ENCODE measurements around the gene MRAP2.

Gene MRAP2

DNA sequence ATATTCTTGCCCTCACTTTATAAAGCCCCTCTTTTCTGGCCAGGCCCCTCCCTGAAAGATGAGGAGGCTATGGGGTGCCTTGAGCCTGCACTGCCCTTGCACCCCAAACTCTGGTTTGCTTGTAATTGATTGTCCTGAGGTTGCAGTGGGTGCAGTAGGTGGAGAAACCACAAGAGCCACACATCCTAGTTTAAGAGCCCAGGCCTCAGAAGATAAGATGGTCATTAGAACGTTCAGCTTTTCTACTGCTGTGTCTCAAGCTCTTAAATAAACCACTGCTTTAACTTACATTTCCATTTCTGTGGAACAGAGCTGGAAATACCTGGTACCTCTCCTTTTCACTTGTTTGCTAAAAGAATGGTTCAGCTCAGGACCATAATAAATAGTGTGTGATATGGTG, 9.0 kb downstream of the MRAP2 start:
- Histone ChIP-seq H3K4me1 (ENCODE audit: insufficient read depth, poor library complexity, severe bottlenecking) (no peaks in the 10 kb centered on the region), H3K27me3 (ENCODE audit: insufficient read depth, poor library complexity, severe bottlenecking) (no peaks in the 10 kb centered on the region), H3K36me3 (ENCODE audit: low read depth) (no peaks in the 10 kb centered on the region), H3K27ac (ENCODE audit: poor library complexity, severe bottlenecking) (no peak overlapping the region), H3K4me3 (ENCODE audit: severe bottlenecking) (no peak overlapping the region), H3K9me3 (ENCODE audit: severe bottlenecking) (no peaks in the 10 kb centered on the region)
- no peak for DNase-seq (ENCODE audit: low spot score)
- no peak for ATAC-seq (ENCODE audit: low read depth)
- TF ChIP-seq, protein P1, sequence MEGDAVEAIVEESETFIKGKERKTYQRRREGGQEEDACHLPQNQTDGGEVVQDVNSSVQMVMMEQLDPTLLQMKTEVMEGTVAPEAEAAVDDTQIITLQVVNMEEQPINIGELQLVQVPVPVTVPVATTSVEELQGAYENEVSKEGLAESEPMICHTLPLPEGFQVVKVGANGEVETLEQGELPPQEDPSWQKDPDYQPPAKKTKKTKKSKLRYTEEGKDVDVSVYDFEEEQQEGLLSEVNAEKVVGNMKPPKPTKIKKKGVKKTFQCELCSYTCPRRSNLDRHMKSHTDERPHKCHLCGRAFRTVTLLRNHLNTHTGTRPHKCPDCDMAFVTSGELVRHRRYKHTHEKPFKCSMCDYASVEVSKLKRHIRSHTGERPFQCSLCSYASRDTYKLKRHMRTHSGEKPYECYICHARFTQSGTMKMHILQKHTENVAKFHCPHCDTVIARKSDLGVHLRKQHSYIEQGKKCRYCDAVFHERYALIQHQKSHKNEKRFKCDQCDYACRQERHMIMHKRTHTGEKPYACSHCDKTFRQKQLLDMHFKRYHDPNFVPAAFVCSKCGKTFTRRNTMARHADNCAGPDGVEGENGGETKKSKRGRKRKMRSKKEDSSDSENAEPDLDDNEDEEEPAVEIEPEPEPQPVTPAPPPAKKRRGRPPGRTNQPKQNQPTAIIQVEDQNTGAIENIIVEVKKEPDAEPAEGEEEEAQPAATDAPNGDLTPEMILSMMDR (IDR thresholded peaks at IDR 0.05; ENCODE audit: poor library complexity, severe bottlenecking): no peak

DNA sequence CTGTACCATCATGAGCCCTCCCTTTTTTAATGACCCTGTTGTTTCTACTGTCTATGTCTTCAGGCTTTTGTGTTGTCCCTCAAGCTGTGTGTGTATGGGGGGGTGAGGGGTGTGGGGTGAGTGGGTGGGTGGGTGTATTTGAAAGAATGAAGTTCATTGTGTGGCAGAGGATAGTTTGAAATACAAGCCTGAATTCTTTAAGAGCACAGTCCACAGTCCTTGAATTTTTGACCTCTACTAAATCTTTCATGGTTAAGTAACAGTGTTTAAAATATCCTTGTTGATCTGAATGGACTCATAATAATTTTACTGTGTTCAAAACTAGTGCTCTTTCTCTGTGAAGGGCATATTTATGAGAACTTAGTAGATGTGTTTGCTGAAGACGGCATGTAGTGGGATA, 10.0 kb downstream of the MRAP2 start:
- DNase-seq (ENCODE audit: low spot score): no peak
- Histone ChIP-seq H3K4me3 (ENCODE audit: severe bottlenecking) (no peak overlapping the region), H3K4me1 (ENCODE audit: insufficient read depth, poor library complexity, severe bottlenecking) (no peaks in the 10 kb centered on the region), H3K27me3 (ENCODE audit: insufficient read depth, poor library complexity, severe bottlenecking) (no peaks in the 10 kb centered on the region), H3K36me3 (ENCODE audit: low read depth) (no peaks in the 10 kb centered on the region), H3K9me3 (ENCODE audit: severe bottlenecking) (no peaks in the 10 kb centered on the region), H3K27ac (ENCODE audit: poor library complexity, severe bottlenecking) (no peak overlapping the region)
- TF ChIP-seq, protein P1 (IDR thresholded peaks at IDR 0.05; ENCODE audit: poor library complexity, severe bottlenecking): no peak
- ATAC-seq (ENCODE audit: low read depth): no peak

DNA sequence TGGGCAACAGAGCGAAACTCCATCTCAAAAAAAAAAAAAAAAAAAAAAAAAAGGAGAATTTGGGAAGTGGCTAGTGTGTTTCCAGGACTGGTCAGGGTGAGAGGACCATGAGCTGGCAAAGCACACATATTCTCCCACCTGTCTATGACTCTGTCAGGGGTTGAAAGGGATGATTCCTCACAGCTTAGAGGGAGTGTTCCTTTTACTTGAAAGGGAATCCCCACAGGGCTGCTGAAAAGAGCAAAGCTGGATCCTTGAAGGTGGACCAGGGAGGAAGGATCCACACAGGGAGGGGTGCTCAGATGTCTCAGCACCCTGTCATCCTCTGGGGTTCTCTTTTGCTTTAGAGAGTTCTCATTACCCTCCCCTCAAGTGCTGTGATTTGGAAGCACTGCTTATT, 13.2 kb downstream of the MRAP2 start:
- ATAC-seq (ENCODE audit: low read depth) (no peak), DNase-seq (ENCODE audit: low spot score) (no peak)
- no peak overlapping the region for H3K4me3 ChIP-seq (ENCODE audit: severe bottlenecking)
- no peaks in the 10 kb centered on the region for H3K9me3 ChIP-seq (ENCODE audit: severe bottlenecking)
- no peaks in the 10 kb centered on the region for H3K4me1 ChIP-seq (ENCODE audit: insufficient read depth, poor library complexity, severe bottlenecking)
- no peak overlapping the region for H3K27ac ChIP-seq (ENCODE audit: poor library complexity, severe bottlenecking)
- H3K36me3 ChIP-seq (ENCODE audit: low read depth): no peaks in the 10 kb centered on the region
- TF ChIP-seq, protein P1 (IDR thresholded peaks at IDR 0.05; ENCODE audit: poor library complexity, severe bottlenecking): no peak
- no peaks in the 10 kb centered on the region for H3K27me3 ChIP-seq (ENCODE audit: insufficient read depth, poor library complexity, severe bottlenecking)

DNA sequence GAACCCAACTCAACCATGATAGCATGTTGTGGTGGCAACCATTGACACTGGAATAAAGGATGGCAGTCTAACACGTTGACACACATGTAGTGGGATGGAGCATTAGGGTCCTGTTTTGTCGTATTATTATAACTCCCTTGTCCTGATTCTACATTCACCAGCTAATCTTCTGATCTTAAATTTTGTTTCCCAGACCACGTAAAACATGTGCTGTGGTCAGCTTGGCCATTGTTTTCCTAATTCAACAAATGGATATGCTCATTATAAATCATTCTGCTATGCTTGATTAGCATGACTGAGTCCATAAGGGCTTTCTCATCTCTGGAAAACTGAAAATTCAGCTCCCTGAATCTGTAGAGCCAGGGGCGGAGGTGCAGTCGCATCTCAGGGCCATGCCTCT, 15.0 kb downstream of the MRAP2 start:
- no peak overlapping the region for H3K27ac ChIP-seq (ENCODE audit: poor library complexity, severe bottlenecking)
- H3K27me3 ChIP-seq (ENCODE audit: insufficient read depth, poor library complexity, severe bottlenecking): no peaks in the 10 kb centered on the region
- H3K36me3 ChIP-seq (ENCODE audit: low read depth): no peaks in the 10 kb centered on the region
- ATAC-seq (ENCODE audit: low read depth) (no peak), DNase-seq (ENCODE audit: low spot score) (no peak)
- TF ChIP-seq, protein P1 (IDR thresholded peaks at IDR 0.05; ENCODE audit: poor library complexity, severe bottlenecking): no peak
- no peaks in the 10 kb centered on the region for H3K9me3 ChIP-seq (ENCODE audit: severe bottlenecking)
- no peaks in the 10 kb centered on the region for H3K4me1 ChIP-seq (ENCODE audit: insufficient read depth, poor library complexity, severe bottlenecking)
- H3K4me3 ChIP-seq (ENCODE audit: severe bottlenecking): no peak overlapping the region

DNA sequence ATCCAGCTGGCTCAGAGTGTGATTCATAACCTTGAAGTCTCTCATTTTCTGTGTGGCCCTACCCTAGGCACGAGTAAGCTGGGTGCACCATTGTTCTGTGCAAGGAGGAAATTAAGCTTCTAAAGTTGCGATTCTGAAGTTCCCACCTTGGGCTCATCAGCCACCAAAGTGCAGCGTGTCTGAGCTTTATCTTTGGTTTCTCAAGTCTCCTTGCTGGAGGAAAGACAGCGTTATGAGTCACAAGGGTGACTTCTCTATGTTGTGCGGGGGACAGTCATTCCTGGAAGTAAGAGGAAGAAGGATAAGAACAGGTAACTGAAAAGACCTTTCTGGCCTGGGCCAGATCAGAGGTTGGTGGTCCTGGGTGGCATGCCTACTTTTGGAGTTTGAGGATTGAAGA, 16.8 kb downstream of the MRAP2 start:
- no peak overlapping the region for H3K4me3 ChIP-seq (ENCODE audit: severe bottlenecking)
- TF ChIP-seq, protein P1 (IDR thresholded peaks at IDR 0.05; ENCODE audit: poor library complexity, severe bottlenecking): no peak
- H3K9me3 ChIP-seq (ENCODE audit: severe bottlenecking): no peaks in the 10 kb centered on the region
- no peak for DNase-seq (ENCODE audit: low spot score)
- no peaks in the 10 kb centered on the region for H3K36me3 ChIP-seq (ENCODE audit: low read depth)
- H3K27ac ChIP-seq (ENCODE audit: poor library complexity, severe bottlenecking): no peak overlapping the region
- H3K27me3 ChIP-seq (ENCODE audit: insufficient read depth, poor library complexity, severe bottlenecking): no peaks in the 10 kb centered on the region
- no peak for ATAC-seq (ENCODE audit: low read depth)
- H3K4me1 ChIP-seq (ENCODE audit: insufficient read depth, poor library complexity, severe bottlenecking): no peaks in the 10 kb centered on the region
